Stimulated activated effector memory CD8-positive, alpha-beta T cell treated with anti-CD3 and anti-CD28 coated beads, Interleukin-12 subunit alpha, Interleukin-12 subunit beta, amount 100 ng/mL, for 72 hours (primary cell): ENCODE measurements around the gene IRF8.
"Not testable (repeated sequence)": the region's sequence is repeated elsewhere in the genome, so short reads cannot be mapped to it uniquely, and the experiment has no call there.

Experiments used
- ATAC-seq: fragments of 150-1000 bp; cut with Tn5 transposase; 2 replicates; pipeline ENCODE4 v1.10.0; 2021
- DNase-seq, 2 donors: peaks; one replicate each; pipeline ENCODE4 v3.0.0; 2021 to 2022; ENCODE audit warnings: low spot score in 2 of 2
- H3K27ac Mint-ChIP-seq: one replicate; pipeline ENCODE4 v1.8.0; 2022; ENCODE audit warnings: mild to moderate bottlenecking, mixed read lengths
- H3K36me3 Mint-ChIP-seq: one replicate; pipeline ENCODE4 v1.8.0; 2022; ENCODE audit warnings: mild to moderate bottlenecking, mixed read lengths
- H3K4me1 Mint-ChIP-seq: one replicate; pipeline ENCODE4 v1.8.0; 2022; ENCODE audit warnings: mixed read lengths
- H3K4me3 Mint-ChIP-seq: one replicate; pipeline ENCODE4 v1.8.0; 2022; ENCODE audit warnings: mild to moderate bottlenecking, mixed read lengths
- H3K9me3 Mint-ChIP-seq: one replicate; pipeline ENCODE4 v1.8.0; 2022; ENCODE audit warnings: mixed read lengths

The IRF8 gene

GRCh38 chr16:85926370-85926769 is 27.4 kb downstream of the IRF8 start:
- no peak overlapping the region for H3K27ac Mint-ChIP-seq
- peaks cover 9% of the 10 kb centered on the region for H3K36me3 Mint-ChIP-seq
- peaks cover 10% of the 10 kb centered on the region for H3K4me1 Mint-ChIP-seq
- no peaks in the 10 kb centered on the region for H3K9me3 Mint-ChIP-seq
- ATAC-seq (no peak), DNase-seq (no peak)
- H3K4me3 Mint-ChIP-seq: no peak overlapping the region

DNA sequence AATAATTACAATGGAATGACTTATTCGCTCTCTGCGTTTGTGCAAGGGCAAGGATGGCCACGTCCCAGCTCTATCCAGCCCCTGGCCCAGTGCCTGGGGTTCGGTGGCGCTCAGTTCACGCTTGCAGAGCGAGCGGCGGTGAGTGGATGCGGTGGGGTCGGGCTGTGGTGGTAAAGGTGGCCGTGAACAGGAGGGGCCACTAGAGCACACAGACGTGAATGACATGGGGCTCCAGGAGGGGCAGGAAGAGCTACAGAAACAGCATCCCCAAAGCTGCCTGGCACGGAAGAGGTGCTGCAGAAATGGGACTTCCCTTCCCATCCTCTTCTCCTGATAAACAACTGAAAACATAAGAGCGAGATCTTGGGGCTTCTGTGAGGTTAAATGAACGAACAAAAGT is 28.4 kb downstream of the IRF8 start:
- H3K9me3 Mint-ChIP-seq: no peaks in the 10 kb centered on the region
- H3K4me1 Mint-ChIP-seq: peaks cover 10% of the 10 kb centered on the region
- no peak overlapping the region for H3K27ac Mint-ChIP-seq
- ATAC-seq (no peak), DNase-seq (no peak)
- H3K4me3 Mint-ChIP-seq: no peak overlapping the region
- H3K36me3 Mint-ChIP-seq: no peaks in the 10 kb centered on the region

DNA sequence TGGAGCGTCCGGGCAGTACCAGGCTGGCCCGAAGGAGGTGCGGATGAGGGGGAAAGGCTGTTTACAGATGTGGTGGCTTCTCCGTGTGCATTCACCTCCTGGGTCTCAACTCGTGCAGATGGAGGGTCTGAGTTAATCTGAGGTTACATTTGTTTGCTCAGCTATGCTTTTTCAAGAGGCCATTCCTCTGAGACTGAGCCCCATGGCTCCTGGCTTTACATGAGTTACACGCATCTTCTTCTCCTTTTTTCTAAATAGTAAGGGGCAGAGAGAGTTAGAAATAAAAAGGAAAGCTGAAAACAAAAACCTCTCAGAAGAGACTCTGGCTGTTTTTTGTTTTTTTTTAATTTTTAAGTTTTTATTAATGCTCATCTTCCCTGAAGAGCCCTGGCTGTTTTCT is 29.0 kb downstream of the IRF8 start:
- no peaks in the 10 kb centered on the region for H3K9me3 Mint-ChIP-seq
- H3K36me3 Mint-ChIP-seq: no peaks in the 10 kb centered on the region
- ATAC-seq: no peak
- no peak overlapping the region for H3K4me3 Mint-ChIP-seq
- no peak for DNase-seq
- H3K27ac Mint-ChIP-seq: no peak overlapping the region
- H3K4me1 Mint-ChIP-seq: peaks cover 10% of the 10 kb centered on the region

GRCh38 chr16:85928401-85928820 is 29.4 kb downstream of the IRF8 start:
- Mint-ChIP-seq H3K27ac (no peak overlapping the region), H3K9me3 (no peaks in the 10 kb centered on the region), H3K4me3 (no peak overlapping the region), H3K4me1 (peaks cover 14% of the 10 kb centered on the region), H3K36me3 (peaks cover 3% of the 10 kb centered on the region)
- DNase-seq (no peak), ATAC-seq (no peak)

GRCh38 chr16:85929259-85929721 is 30.3 kb downstream of the IRF8 start:
- DNase-seq: no peak
- H3K9me3 Mint-ChIP-seq: no peaks in the 10 kb centered on the region
- H3K36me3 Mint-ChIP-seq: peaks cover 6% of the 10 kb centered on the region

DNA sequence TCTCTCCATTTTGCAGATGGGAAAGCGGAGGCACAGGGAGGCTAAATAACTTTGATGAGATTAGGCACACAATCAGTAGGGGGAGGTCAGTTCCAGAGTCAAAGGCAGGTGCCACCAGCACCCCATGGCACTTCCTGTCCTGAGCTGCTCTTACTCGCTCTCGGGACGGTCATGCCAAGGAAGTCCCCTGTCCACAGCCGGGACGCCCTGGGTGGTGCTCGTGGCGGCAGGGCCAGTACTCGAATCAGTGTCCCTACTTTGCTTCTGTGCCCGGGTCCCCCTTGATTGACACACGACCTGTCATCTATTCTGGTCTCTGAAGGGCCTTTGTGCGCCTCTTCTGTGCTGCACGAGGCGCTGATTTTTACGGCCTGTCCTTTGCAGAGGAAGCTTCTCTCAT is 31.3 kb downstream of the IRF8 start:
- DNase-seq (no peak), ATAC-seq (no peak)
- Mint-ChIP-seq H3K9me3 (no peaks in the 10 kb centered on the region), H3K27ac (no peak overlapping the region), H3K4me3 (no peak overlapping the region), H3K4me1 (peaks cover 30% of the 10 kb centered on the region), H3K36me3 (peaks cover 7% of the 10 kb centered on the region)

More at GRCh38 chr16:85929259-85929721, 30.3 kb downstream of the IRF8 start:
- Mint-ChIP-seq H3K4me1 (peaks cover 23% of the 10 kb centered on the region), H3K27ac (no peak overlapping the region), H3K4me3 (no peak overlapping the region)
- ATAC-seq: no peak

DNA sequence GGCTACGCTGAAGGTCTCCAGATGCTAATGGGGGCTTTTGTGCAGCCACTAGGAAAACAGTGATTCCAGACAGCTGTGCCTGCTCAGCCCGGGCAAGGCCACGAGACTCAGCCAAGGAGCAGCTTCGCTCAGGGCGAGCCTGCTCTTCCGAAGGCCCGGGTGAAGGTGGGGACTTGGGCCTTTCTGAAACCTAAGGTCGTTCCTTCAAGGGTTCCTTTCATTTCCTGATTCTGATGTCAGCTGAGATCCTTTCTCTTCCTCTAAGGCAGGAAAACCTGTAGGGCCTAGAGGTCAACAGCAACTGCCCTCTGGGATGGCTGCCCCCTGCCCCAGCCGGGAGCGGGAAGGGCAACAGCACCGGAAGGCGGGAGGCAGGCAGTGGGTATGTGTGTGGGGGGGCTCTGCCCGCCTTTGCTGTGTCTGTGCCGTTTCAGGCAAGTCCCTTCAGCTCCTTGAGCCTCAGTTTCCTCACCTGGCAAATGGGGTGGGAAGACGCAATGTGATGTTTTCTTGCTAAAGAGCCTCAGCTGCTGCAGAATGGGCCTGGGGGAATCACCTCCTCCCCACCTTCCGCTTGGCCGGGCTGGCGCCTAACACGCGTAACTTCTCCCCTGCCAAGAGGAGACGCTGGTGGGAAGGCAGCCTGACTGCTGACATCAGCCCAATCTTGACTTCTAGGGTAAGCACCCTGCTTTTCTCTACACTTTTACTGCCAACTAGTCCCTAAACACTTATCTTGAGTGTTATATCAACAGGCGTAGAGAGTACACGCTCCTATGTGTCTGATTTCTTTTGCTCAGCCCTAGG is 32.8 kb downstream of the IRF8 start:
- Mint-ChIP-seq H3K9me3 (no peaks in the 10 kb centered on the region), H3K36me3 (peaks cover 21% of the 10 kb centered on the region), H3K4me3 (no peak overlapping the region), H3K27ac (no peak overlapping the region), H3K4me1 (peaks cover 38% of the 10 kb centered on the region)
- ATAC-seq: no peak
- DNase-seq: no peak

DNA sequence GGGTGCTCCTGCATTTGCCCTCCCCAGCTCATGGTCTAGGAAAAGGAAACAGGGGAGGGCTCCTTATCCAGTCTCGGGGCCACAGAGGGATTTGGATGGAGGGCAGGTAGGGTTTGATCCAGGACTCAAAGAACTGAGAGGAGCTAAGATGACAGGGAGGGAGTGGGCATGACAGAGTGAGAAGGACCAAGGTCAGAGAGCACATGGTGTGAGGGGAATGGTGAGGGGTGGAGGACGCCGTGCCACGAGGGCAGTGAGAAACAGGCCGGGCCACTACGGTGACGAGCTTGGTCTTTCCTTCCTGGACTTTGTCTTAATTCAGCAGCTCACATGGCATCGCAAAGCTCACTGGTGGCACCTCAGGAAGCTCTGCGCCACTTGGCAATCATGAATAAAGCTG is 35.2 kb downstream of the IRF8 start:
- peak overlapping the region; percentile 70 for H3K27ac Mint-ChIP-seq
- DNase-seq (no peak), ATAC-seq (no peak)
- no peaks in the 10 kb centered on the region for H3K9me3 Mint-ChIP-seq
- H3K4me3 Mint-ChIP-seq: peak overlapping the region; percentile 28
- peaks cover 59% of the 10 kb centered on the region for H3K4me1 Mint-ChIP-seq
- H3K36me3 Mint-ChIP-seq: peaks cover 27% of the 10 kb centered on the region

- no peak for ATAC-seq
- DNase-seq: no peak
- H3K4me1 Mint-ChIP-seq: peaks cover 59% of the 10 kb centered on the region
Measured at GRCh38 chr16:85935391-85935973, 36.5 kb downstream of the IRF8 start.

GRCh38 chr16:85935974-85936760 is 37.2 kb downstream of the IRF8 start:
- Mint-ChIP-seq H3K9me3 (no peaks in the 10 kb centered on the region), H3K27ac (peak overlapping the region; percentile 90), H3K4me1 (peaks cover 59% of the 10 kb centered on the region), H3K36me3 (peaks cover 27% of the 10 kb centered on the region), H3K4me3 (peak overlapping the region; percentile 58)
- ATAC-seq (peak; percentile 92), DNase-seq (peak; percentile 59 to 90)

More at GRCh38 chr16:85935391-85935973, 36.5 kb downstream of the IRF8 start:
- H3K9me3 Mint-ChIP-seq: no peaks in the 10 kb centered on the region
- peak overlapping the region; percentile 58 for H3K4me3 Mint-ChIP-seq
- H3K36me3 Mint-ChIP-seq: peaks cover 27% of the 10 kb centered on the region
- peak overlapping the region; percentile 90 for H3K27ac Mint-ChIP-seq

DNA sequence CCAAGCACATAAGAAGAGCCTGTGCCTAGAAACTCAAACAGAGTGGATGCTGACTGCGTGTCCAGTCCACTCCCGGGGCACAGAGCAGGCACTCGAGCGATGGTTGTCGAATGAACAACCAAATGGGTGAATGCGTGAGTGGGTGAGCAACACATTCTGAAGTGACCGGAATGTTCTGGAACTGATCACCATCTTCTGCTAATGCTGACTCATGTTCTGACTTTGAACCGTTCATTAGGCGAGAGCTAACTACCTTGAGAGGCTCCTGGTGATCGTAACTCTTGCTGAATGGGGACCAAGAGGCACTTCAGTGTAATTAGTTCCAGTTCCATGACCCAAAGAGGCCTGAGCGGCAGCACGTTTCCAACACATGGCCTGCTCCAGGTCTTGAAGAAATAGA is 37.9 kb downstream of the IRF8 start:
- no peaks in the 10 kb centered on the region for H3K9me3 Mint-ChIP-seq
- H3K4me1 Mint-ChIP-seq: peaks cover 59% of the 10 kb centered on the region
- DNase-seq (peak in 1 of 2 donors; percentile 68), ATAC-seq (peak; percentile 31)
- peak overlapping the region; percentile 90 for H3K27ac Mint-ChIP-seq
- peaks cover 27% of the 10 kb centered on the region for H3K36me3 Mint-ChIP-seq
- H3K4me3 Mint-ChIP-seq: peak overlapping the region; percentile 58

GRCh38 chr16:85940214-85940613 is 41.3 kb downstream of the IRF8 start:
- no peak overlapping the region for H3K4me3 Mint-ChIP-seq
- no peaks in the 10 kb centered on the region for H3K9me3 Mint-ChIP-seq
- ATAC-seq (no peak), DNase-seq (no peak)
- peaks cover 56% of the 10 kb centered on the region for H3K4me1 Mint-ChIP-seq
- H3K27ac Mint-ChIP-seq: no peak overlapping the region
- peaks cover 20% of the 10 kb centered on the region for H3K36me3 Mint-ChIP-seq

DNA sequence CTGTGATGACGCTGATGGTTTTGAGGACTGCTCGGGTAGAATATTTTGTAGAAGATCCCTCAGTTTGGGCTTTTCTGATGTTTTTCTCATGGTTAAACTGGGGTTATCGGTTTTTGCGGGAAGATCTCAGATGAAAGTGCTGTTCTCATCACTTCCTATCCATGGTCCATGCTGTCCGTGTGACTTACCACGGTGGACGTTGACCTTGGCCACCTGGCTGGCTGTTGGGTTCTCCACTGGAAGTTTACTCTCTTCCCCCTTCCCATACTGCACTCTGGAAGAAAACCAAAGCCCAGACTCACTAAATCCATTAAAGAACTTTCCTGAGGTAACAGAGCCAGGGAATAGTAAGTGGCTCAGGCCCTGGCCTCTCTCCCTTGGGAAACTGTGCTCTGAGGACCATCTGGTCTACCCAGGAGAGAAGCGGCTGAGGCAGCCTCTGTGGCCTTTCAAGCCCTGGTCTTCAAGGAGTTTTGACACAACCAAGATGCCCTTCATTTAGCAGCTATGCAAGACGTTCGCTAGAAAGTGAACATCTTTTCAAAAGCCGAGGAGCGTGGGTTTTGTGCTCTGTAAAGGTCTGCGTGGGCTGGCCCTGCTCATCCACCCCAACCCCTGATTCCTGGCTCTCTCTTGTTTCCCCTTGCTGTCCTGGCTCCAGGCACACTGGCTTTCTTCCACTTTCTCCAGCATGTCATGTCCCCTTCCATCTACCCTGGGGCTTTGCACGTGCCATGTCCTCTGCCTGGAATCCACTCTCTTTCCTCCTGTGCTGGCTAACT is 43.1 kb downstream of the IRF8 start:
- Mint-ChIP-seq H3K9me3 (no peaks in the 10 kb centered on the region), H3K4me3 (no peak overlapping the region), H3K27ac (no peak overlapping the region), H3K36me3 (peaks cover 6% of the 10 kb centered on the region), H3K4me1 (peaks cover 51% of the 10 kb centered on the region)
- DNase-seq: no peak
- ATAC-seq: no peak

- DNase-seq, H3K27ac Mint-ChIP-seq, H3K36me3 Mint-ChIP-seq, H3K9me3 Mint-ChIP-seq, H3K4me3 Mint-ChIP-seq, ATAC-seq: not testable (repeated sequence)
- peaks cover 51% of the 10 kb centered on the region for H3K4me1 Mint-ChIP-seq
Measured at GRCh38 chr16:85942659-85943058, 43.7 kb downstream of the IRF8 start.

DNA sequence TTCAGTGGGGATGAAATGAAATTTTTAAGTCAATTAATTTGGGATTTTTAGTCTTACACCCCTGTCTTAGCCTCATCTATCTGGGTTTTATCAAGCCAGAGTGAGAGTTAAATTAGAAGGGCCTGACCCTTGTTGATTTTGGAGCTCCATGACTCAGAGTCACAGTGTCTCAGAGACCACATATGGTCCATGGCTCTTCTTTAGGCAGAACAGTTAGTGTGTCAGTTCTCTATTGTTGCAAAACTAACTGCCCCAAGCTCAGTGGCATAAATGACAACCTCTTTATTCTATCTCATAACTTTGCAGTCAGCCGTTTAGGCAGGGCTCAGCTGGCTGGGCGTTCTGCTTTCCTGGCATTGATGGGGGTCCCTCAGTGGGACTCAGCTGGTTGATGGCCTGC is 44.7 kb downstream of the IRF8 start:
- no peak for ATAC-seq
- no peaks in the 10 kb centered on the region for H3K9me3 Mint-ChIP-seq
- DNase-seq: no peak
- no peak overlapping the region for H3K4me3 Mint-ChIP-seq
- no peaks in the 10 kb centered on the region for H3K36me3 Mint-ChIP-seq
- no peak overlapping the region for H3K27ac Mint-ChIP-seq
- peaks cover 51% of the 10 kb centered on the region for H3K4me1 Mint-ChIP-seq
